Suprapubic skin (tissue), 4 donors: ENCODE data around the gene CA7. TPM values are rescaled to one million over a fixed set of nuclear protein-coding genes. Genes with fewer than 3 reads are reported as not detected.

Experiments used
- DNase-seq, 2 donors: peaks; one replicate each; pipeline ENCODE4 v3.0.0-alpha.2; 2019; ENCODE audit warnings: low spot score in 2 of 2
- H3K27ac ChIP-seq: fragments of 200-600 bp; sonication (generic); one replicate; pipeline ENCODE4 v1.5.1; 2019
- H3K27me3 ChIP-seq: fragments of 200-600 bp; sonication (generic); one replicate; pipeline ENCODE4 v1.5.1; 2019
- H3K36me3 ChIP-seq: fragments of 200-600 bp; sonication (generic); one replicate; pipeline ENCODE4 v1.5.1; 2019
- H3K4me1 ChIP-seq: fragments of 200-600 bp; sonication (generic); one replicate; pipeline ENCODE4 v1.5.1; 2019
- H3K4me3 ChIP-seq: fragments of 200-600 bp; sonication (generic); one replicate; pipeline ENCODE4 v1.5.1; 2019; ENCODE audit warnings: mild to moderate bottlenecking
- H3K9me3 ChIP-seq: fragments of 200-600 bp; sonication (generic); one replicate; pipeline ENCODE4 v1.5.1; 2019
- CTCF ChIP-seq, 2 donors: fragments of 200-600 bp in 1 of 2; fragments of 450-650 bp in 1 of 2; sonication (generic) in 1 of 2; IDR thresholded peaks; one replicate each; pipeline ENCODE4 v1.5.1; 2016 to 2019; ENCODE audit warnings: antibody characterized with exemption in 2 of 2, mild to moderate bottlenecking in 1 of 2, moderate library complexity in 1 of 2
- EP300 ChIP-seq: sonication (generic); formaldehyde crosslinking; IDR thresholded peaks from one replicate; pipeline ENCODE4 v1.6.1; 2017; ENCODE audit warnings: antibody characterized with exemption
- POLR2A ChIP-seq, 2 donors: fragments of 450-650 bp; IDR thresholded peaks; one replicate each; pipeline ENCODE4 v1.6.1; 2017; ENCODE audit warnings: antibody characterized with exemption in 2 of 2, mild to moderate bottlenecking in 2 of 2, moderate library complexity in 2 of 2
- POLR2AphosphoS5 ChIP-seq, 3 donors: sonication (generic); formaldehyde crosslinking; IDR thresholded peaks; one replicate each; pipeline ENCODE4 v1.6.1; 2017; ENCODE audit warnings: antibody characterized with exemption in 3 of 3
- WGBS: methylation state at CpG from one replicate; pipeline ENCODE4 v1.1.5; 2018; 5-methylcytosine and 5-hydroxymethylcytosine counted together
- total RNA-seq, 4 donors: library from RNA; depleted of rRNA; stranded (reverse); fragments of >200 nt; gene quantifications; one replicate each; pipeline ENCODE4 v1.1.0, GENCODE V29; 2016

Gene CA7
- total RNA-seq, 4 donors from 2014 or later: not detected

- peak in 1 of 2 donors; percentile 42 for DNase-seq
- H3K4me1 ChIP-seq: peaks cover under 1% of the 10 kb centered on the region
- no peak overlapping the region for H3K4me3 ChIP-seq
- H3K36me3 ChIP-seq: no peaks in the 10 kb centered on the region
- WGBS: 96% methylated on average over 13 of the region's 14 CpGs
- TF ChIP-seq POLR2AphosphoS5 (IDR thresholded peaks at IDR 0.05) (no peak), EP300 (no peak), POLR2A (IDR thresholded peaks at IDR 0.05) (no peak), CTCF (IDR thresholded peaks at IDR 0.05) (no peak)
- no peak overlapping the region for H3K27ac ChIP-seq
- H3K27me3 ChIP-seq: peaks cover 19% of the 10 kb centered on the region
- no peaks in the 10 kb centered on the region for H3K9me3 ChIP-seq
These were observed 6.1 kb downstream of the CA7 start for GRCh38 chr16:66850115-66850815.

GRCh38 chr16:66851166-66851964, 7.2 kb downstream of the CA7 start:
- Histone ChIP-seq H3K36me3 (no peaks in the 10 kb centered on the region), H3K27ac (no peak overlapping the region), H3K27me3 (peaks cover 8% of the 10 kb centered on the region), H3K4me3 (no peak overlapping the region), H3K4me1 (no peaks in the 10 kb centered on the region), H3K9me3 (no peaks in the 10 kb centered on the region)
- peak in 1 of 2 donors; percentile 51 for DNase-seq
- TF ChIP-seq POLR2A (IDR thresholded peaks at IDR 0.05) (no peak), POLR2AphosphoS5 (IDR thresholded peaks at IDR 0.05) (no peak), CTCF (IDR thresholded peaks at IDR 0.05) (no peak), EP300 (no peak)
- 85% methylated on average over 8 of the region's 13 CpGs for WGBS

GRCh38 chr16:66853261-66854139, 9.3 kb downstream of the CA7 start:
- H3K27ac ChIP-seq: no peak overlapping the region
- TF ChIP-seq EP300 (no peak), POLR2AphosphoS5 (IDR thresholded peaks at IDR 0.05) (no peak), POLR2A (IDR thresholded peaks at IDR 0.05) (no peak), CTCF (IDR thresholded peaks at IDR 0.05) (no peak)
- no peaks in the 10 kb centered on the region for H3K4me1 ChIP-seq
- DNase-seq: no peak
- no peaks in the 10 kb centered on the region for H3K27me3 ChIP-seq
- H3K36me3 ChIP-seq: no peaks in the 10 kb centered on the region
- H3K4me3 ChIP-seq: no peak overlapping the region
- no peaks in the 10 kb centered on the region for H3K9me3 ChIP-seq
- 68% methylated on average over 5 of the region's 15 CpGs for WGBS

- DNase-seq: no peak
- whole genome bisulfite sequencing: 85% methylated on average over 6 of the region's 6 CpGs
- Histone ChIP-seq H3K27me3 (no peaks in the 10 kb centered on the region), H3K9me3 (no peaks in the 10 kb centered on the region), H3K27ac (no peak overlapping the region), H3K4me1 (no peaks in the 10 kb centered on the region), H3K4me3 (no peak overlapping the region), H3K36me3 (no peaks in the 10 kb centered on the region)
- no peak for TF ChIP-seq EP300
- no peak for TF ChIP-seq POLR2A (IDR thresholded peaks at IDR 0.05)
- TF ChIP-seq POLR2AphosphoS5 (IDR thresholded peaks at IDR 0.05): no peak
- TF ChIP-seq CTCF (IDR thresholded peaks at IDR 0.05): no peak
These were observed 12.0 kb downstream of the CA7 start for GRCh38 chr16:66856184-66856730.
